Brain microvascular endothelial cell (primary cell): ENCODE measurements around the gene CRHR2.

ENCODE experiments used
- DNase-seq: peaks from one replicate; pipeline ENCODE4 v3.0.0-alpha.2; 2020
- H3K27ac ChIP-seq: fragments of 250-450 bp; sonication (Bioruptor Pico); 2 replicates; pipeline ENCODE4 v1.5.1; 2020; ENCODE audit warnings: mild to moderate bottlenecking, moderate library complexity
- H3K27me3 ChIP-seq: fragments of 250-450 bp; sonication (Bioruptor Pico); replicated peaks from 2 replicates; pipeline ENCODE4 v1.5.1; 2020; ENCODE audit warnings: mild to moderate bottlenecking
- H3K36me3 ChIP-seq: fragments of 250-450 bp; sonication (Bioruptor Pico); replicated peaks from 2 replicates; pipeline ENCODE4 v1.5.1; 2020; ENCODE audit warnings: mild to moderate bottlenecking
- H3K4me3 ChIP-seq: 2 replicates; pipeline ENCODE4 v1.5.1; 2011; ENCODE audit warnings: low read depth, mild to moderate bottlenecking, control low read depth, low read length, moderate library complexity
- in situ Hi-C: cut with HindIII; loops from 2 replicates; pipeline ENCODE4 v1.10.0; 2017; ENCODE audit warnings: low sequenced_read_pairs, low pct_ligation_motif_present
- TF ChIP-seq, protein P1 (sequence below): IDR thresholded peaks from 2 replicates; pipeline ENCODE4 v1.5.1; 2011; ENCODE audit warnings: low read depth, mild to moderate bottlenecking, moderate library complexity, low read length, control low read depth, inconsistent platforms; ENCODE audit errors: missing control alignments

The CRHR2 gene

DNA sequence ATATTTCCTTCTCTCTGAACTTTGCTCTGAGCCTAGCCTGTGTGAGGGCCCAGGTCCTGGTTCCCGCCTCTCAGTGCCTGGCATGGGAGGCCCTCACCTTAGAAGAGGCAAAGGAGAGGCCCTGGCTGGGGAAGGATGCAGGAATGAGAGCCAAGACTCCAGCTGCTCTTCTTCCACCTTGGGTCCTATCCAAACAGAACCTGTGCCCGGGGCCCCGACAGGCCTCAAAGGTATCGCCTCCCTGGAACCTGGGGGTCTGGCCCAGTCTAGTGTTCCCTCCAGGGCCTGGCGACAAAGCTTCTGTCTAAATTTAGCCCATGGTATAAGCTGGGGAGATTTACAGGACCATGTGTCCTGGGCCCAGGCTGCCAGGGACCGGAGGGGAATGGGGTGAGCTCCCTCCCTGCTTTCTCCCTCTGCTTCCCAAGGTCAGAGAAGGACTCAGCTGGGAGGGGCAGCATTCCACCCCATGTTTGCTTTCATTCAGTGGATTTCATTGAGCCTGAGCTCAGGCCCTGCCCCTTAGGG lies 12.0 kb upstream of the CRHR2 start:
- peaks cover 5% of the 10 kb centered on the region for H3K27me3 ChIP-seq
- in situ Hi-C loops: no loop called here

DNA sequence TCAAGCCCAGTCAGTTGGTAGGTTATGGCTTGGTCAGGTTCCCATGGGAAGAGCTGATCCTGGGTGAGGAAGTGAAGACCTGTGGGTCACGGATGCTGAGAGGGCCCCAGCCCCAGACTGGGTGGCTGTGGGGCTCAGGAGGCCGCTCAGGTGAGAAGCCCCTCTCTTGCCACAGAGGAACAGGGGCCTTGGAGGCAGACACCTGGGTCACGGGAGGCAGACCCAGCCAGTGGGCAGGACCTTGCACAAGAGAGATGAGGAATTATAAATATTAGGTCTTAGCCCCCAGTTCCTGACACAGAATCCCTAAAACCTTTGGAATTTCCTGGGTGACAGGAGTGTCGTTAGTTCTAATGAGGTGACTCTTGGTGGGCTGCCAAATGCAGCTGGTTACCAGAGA lies 10.6 kb upstream of the CRHR2 start:
- TF ChIP-seq, protein P1, sequence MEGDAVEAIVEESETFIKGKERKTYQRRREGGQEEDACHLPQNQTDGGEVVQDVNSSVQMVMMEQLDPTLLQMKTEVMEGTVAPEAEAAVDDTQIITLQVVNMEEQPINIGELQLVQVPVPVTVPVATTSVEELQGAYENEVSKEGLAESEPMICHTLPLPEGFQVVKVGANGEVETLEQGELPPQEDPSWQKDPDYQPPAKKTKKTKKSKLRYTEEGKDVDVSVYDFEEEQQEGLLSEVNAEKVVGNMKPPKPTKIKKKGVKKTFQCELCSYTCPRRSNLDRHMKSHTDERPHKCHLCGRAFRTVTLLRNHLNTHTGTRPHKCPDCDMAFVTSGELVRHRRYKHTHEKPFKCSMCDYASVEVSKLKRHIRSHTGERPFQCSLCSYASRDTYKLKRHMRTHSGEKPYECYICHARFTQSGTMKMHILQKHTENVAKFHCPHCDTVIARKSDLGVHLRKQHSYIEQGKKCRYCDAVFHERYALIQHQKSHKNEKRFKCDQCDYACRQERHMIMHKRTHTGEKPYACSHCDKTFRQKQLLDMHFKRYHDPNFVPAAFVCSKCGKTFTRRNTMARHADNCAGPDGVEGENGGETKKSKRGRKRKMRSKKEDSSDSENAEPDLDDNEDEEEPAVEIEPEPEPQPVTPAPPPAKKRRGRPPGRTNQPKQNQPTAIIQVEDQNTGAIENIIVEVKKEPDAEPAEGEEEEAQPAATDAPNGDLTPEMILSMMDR: no peak
- no peaks in the 10 kb centered on the region for H3K36me3 ChIP-seq
- H3K4me3 ChIP-seq: no peak overlapping the region
- no peak for DNase-seq
- H3K27ac ChIP-seq: no peak overlapping the region
- in situ Hi-C loops: no loop called here
- no peaks in the 10 kb centered on the region for H3K27me3 ChIP-seq

More for the DNA sequence above, 12.0 kb upstream of the CRHR2 start:
- Histone ChIP-seq H3K36me3 (no peaks in the 10 kb centered on the region), H3K4me3 (no peak overlapping the region), H3K27ac (no peak overlapping the region)
- no peak for DNase-seq
- TF ChIP-seq, protein P1: no peak

DNA sequence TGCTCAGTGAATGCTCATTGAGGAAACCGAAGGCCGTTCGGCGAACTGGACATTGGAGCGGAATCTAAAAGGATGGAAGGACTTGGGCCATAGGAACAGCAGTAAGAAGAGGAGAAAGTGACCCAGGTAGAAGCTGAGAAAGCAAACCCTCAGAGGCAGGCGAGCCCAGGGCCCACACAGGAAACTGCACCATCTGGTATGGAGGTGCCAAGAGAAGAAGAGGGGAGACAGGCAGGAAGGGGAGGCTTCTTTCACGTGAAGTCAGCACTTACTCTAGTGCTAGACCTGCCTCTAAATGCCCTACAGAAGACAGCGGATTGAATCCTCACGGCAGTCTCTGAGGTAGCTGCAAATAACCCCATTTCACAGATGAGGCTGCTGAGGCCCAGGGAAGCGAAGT lies 10.2 kb upstream of the CRHR2 start:
- TF ChIP-seq, protein P1: no peak
- DNase-seq: no peak
- H3K27me3 ChIP-seq: no peaks in the 10 kb centered on the region
- H3K27ac ChIP-seq: no peak overlapping the region
- in situ Hi-C loops: no loop called here
- no peak overlapping the region for H3K4me3 ChIP-seq
- H3K36me3 ChIP-seq: no peaks in the 10 kb centered on the region

DNA sequence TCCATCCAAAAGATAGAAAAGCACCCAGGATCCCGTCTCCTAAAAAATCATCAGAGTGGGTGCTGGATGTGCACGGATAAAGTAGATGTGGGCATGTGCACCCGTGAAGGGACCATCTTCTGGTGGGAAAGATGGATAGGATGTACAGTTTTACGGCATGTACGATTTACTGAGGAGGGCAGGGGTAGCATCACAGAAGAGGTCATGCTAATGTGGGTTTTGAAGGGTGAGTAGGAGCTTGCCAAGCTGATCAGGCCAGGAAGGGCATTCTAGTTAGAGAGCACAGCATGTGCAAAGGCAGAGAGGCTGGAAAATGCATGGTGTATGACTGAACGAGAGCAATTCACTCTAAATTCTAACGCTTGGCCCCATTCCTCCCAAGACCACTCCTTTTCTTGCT lies 7.8 kb upstream of the CRHR2 start:
- no peak for DNase-seq
- Histone ChIP-seq H3K27ac (no peak overlapping the region), H3K36me3 (no peaks in the 10 kb centered on the region), H3K27me3 (no peaks in the 10 kb centered on the region), H3K4me3 (no peak overlapping the region)
- TF ChIP-seq, protein P1: no peak
- in situ Hi-C loops: no loop called here

DNA sequence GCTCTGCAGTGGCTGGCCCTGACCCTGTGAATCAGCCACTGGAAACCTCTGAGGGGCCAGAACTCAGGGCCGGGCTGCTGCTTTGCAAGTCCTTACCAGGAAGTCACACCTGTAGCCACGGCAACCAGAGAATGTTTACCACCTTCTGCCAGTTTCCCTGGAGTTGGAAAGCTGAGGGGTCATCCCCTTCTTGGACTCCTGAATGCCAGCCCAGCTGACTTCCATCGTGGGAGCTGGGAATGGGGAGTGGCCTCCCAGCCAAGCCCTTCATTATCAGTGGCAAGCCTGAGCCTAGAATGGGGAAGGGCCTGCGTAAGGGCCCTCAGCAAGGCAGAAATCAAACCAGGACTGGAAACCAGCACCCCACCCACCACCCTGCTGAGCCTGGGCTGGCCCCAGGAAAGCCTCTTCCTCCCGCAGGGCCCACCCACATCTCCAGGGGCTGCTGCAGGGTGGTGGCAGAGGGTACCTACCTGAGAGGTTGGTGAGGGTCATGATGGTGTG lies 6.5 kb upstream of the CRHR2 start:
- DNase-seq: no peak
- TF ChIP-seq, protein P1: no peak
- no peak overlapping the region for H3K27ac ChIP-seq
- peaks cover 6% of the 10 kb centered on the region for H3K27me3 ChIP-seq
- H3K36me3 ChIP-seq: no peaks in the 10 kb centered on the region
- in situ Hi-C loops: no loop called here
- no peak overlapping the region for H3K4me3 ChIP-seq

DNA sequence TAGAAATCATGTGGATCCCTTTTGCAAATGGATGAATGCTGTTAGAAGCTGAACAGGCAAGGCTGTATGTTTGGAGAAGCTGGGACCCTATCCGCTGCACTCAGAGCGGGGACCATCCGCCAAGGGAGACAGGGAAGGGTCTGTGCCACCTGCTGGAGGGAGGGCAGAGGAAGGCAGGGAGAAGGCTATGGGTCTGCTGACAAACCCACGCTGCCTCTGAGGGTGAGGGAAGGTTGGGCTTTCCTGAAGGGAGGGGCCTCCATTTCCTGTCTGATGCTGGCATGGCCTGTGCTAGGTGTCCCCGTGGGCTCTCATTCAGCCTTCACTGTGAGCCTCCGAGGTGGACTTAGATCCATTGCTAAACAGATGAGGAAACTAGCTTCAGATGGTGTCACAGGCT lies 5.3 kb upstream of the CRHR2 start:
- H3K36me3 ChIP-seq: no peaks in the 10 kb centered on the region
- H3K27ac ChIP-seq: no peak overlapping the region
- peaks cover 17% of the 10 kb centered on the region for H3K27me3 ChIP-seq
- TF ChIP-seq, protein P1: no peak
- no peak for DNase-seq
- H3K4me3 ChIP-seq: no peak overlapping the region
- in situ Hi-C loops: no loop called here
